Left lung (tissue), 10 donors: ENCODE data around the gene RBM33. TPM values are rescaled to one million over a fixed set of nuclear protein-coding genes. Genes with fewer than 3 reads are reported as not detected.

Experiments used
- ATAC-seq: fragments of 200-7000 bp; cut with Tn5 transposase; one replicate; pipeline ENCODE4 v1.9.1; 2020; ENCODE audit warnings: moderate library complexity
- DNase-seq, 4 donors: peaks; one replicate each; pipeline ENCODE4 v3.0.0-alpha.2; 2013 to 2020
- H3K27ac ChIP-seq, 2 donors: fragments of 200-600 bp; sonication (generic) in 1 of 2; one replicate each; pipeline versions ENCODE4 v1.5.0 to v1.8.0; 2020 to 2021
- H3K27me3 ChIP-seq, 2 donors: fragments of 200-600 bp; sonication (generic) in 1 of 2; one replicate each; pipeline versions ENCODE4 v1.5.0 to v1.8.0; 2020 to 2021
- H3K36me3 ChIP-seq, 2 donors: fragments of 200-600 bp; sonication (generic) in 1 of 2; one replicate each; pipeline versions ENCODE4 v1.5.0 to v1.8.0; 2020 to 2021
- H3K4me1 ChIP-seq, 2 donors: fragments of 200-600 bp; one replicate each; pipeline ENCODE4 v1.8.0; 2021
- H3K4me3 ChIP-seq, 2 donors: fragments of 200-600 bp; sonication (generic) in 1 of 2; one replicate each; pipeline versions ENCODE4 v1.5.0 to v1.8.0; 2020 to 2021; ENCODE audit warnings: mild to moderate bottlenecking in 1 of 2
- H3K9me3 ChIP-seq, 2 donors: fragments of 200-600 bp; sonication (generic) in 1 of 2; one replicate each; pipeline versions ENCODE4 v1.5.0 to v1.8.0; 2020 to 2021
- intact Hi-C, 2 donors: fragments of 100-400 bp; cut with DNase I; formaldehyde crosslinking; loops; one replicate each; pipeline versions ENCODE4 v1.11.2 to v1.14.2; 2022
- polyA plus RNA-seq, 6 donors: library from polyadenylated mRNA; unstranded; fragments of 120-200 nt; gene quantifications; one replicate each; pipeline ENCODE4 v1.2.1, GENCODE V29; 2013; ENCODE audit not compliant: insufficient read length in 6 of 6
- total RNA-seq, 2 donors: library from RNA; stranded (reverse); fragmentation: NEBNext Ultra II Directional; extraction: Animal tissue kit (Norgen Biotek cat#: 25700); gene quantifications; one replicate each; pipeline ENCODE4 v1.2.1, GENCODE V29; 2021
- TF ChIP-seq, protein P1 (sequence below), 2 donors: fragments of 200-600 bp; sonication (generic) in 1 of 2; IDR thresholded peaks; one replicate each; pipeline versions ENCODE4 v1.5.0 to v1.8.0; 2021; ENCODE audit warnings: antibody characterized with exemption in 2 of 2
- donor health status: DM: no; HTN: yes; CAD: no.
- donor health status: DM: no; HTN: no; CAD: no.

RBM33 gene
- total and polyA plus RNA-seq, 8 donors, result 35.2 to 56.4 (median 45.0) TPM

DNA sequence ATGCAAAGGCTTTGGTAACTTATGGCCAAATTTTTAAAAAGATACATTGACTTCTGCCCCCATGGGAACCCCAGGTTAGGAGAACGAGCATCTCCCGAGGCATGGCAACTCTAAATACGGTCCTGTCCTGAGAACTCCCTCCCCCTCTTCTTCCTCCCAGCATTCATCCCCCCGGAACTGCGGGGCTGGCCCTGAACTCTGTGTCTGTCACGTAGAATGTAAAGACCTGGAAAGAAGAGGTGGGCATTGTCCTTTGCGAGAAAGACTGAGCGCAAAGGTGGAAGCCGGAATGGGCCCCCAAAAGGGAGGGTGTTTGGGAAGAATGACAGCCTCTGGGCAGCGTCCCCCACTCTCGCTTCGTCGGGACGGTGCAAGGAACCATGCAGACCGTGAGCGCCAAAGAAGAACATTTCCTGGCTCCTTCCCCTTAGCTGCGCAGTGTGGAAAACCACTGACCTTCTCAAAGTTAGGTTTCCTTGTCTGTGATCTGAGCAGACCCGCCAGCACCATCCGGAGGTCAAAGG is 146.8 kb downstream of the RBM33 start:
- no peaks in the 10 kb centered on the region for H3K36me3 ChIP-seq
- H3K9me3 ChIP-seq, result no peaks in the 10 kb centered on the region
- H3K27ac ChIP-seq, result no peak overlapping the region
- intact Hi-C loops, result loop anchor here in 1 of 2 donors (10.0 kb wide), 1 partner anchor 1024 kb away; no protein-coding TSS in a partner anchor
- DNase-seq (no peak), ATAC-seq (no peak)
- H3K4me1 ChIP-seq, result peaks cover 0 to 9% of the 10 kb centered on the region in 2 donors
- peaks cover 0 to 37% of the 10 kb centered on the region in 2 donors for H3K27me3 ChIP-seq
- TF ChIP-seq, protein P1, sequence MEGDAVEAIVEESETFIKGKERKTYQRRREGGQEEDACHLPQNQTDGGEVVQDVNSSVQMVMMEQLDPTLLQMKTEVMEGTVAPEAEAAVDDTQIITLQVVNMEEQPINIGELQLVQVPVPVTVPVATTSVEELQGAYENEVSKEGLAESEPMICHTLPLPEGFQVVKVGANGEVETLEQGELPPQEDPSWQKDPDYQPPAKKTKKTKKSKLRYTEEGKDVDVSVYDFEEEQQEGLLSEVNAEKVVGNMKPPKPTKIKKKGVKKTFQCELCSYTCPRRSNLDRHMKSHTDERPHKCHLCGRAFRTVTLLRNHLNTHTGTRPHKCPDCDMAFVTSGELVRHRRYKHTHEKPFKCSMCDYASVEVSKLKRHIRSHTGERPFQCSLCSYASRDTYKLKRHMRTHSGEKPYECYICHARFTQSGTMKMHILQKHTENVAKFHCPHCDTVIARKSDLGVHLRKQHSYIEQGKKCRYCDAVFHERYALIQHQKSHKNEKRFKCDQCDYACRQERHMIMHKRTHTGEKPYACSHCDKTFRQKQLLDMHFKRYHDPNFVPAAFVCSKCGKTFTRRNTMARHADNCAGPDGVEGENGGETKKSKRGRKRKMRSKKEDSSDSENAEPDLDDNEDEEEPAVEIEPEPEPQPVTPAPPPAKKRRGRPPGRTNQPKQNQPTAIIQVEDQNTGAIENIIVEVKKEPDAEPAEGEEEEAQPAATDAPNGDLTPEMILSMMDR (IDR thresholded peaks at IDR 0.05), result no peak
- no peak overlapping the region for H3K4me3 ChIP-seq

DNA sequence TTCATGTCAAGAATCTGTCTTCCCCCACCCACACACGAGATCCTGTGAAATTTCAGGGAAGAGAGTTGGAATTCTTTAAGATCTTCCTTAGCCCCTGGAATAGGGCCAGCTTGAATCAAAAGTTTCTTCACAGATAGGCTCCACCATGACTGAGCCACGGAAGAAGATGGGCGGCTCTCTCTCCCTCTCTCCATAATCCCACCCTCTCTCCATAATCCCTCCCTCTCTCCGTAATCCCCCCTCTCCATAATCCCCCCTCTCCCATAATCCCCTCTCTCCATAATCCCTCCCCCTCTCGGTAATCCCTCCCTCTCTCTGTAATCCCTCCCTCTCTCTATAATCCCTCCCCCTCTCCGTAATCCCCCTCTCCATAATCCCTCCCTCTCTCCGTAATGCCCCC is 147.4 kb downstream of the RBM33 start:
- ATAC-seq (no peak), DNase-seq (no peak)
- intact Hi-C loops, result loop anchor here in 1 of 2 donors (10.0 kb wide), 1 partner anchor 1023 kb away; no protein-coding TSS in a partner anchor

DNA sequence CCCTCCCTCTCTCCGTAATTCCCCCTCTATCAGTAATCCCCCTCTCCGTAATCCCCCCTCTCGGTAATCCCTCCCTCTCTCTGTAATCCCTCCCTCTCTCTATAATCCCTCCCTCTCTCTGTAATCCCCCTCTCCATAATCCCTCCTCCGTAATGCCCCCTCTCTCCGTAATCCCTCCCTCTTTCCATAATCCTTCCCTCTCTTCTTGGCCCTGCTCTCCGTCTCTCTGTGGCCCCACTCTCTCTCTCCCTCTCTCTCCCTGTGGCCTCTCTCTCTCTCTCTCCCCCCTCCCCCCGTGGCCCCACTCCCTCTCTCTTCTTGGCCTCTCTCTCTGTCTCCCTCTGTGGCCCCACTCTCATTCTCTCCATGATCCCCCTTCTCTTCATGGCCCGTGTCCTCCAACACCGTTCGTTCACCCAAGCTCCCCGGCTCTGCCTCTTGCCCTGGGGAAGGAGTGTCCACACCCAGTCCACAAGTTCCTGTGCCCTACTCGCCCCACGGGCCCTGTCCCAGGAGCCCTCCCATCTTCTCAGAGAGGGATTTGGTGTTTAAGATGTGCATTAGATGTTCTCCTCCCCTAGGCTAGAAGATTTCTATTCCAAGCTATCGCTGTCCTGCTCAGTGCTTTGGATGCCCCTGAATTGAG is 148.0 kb downstream of the RBM33 start:
- H3K27me3 ChIP-seq, result peaks cover 0 to 37% of the 10 kb centered on the region in 2 donors
- H3K27ac ChIP-seq, result no peak overlapping the region
- DNase-seq, result no peak
- TF ChIP-seq, protein P1 (IDR thresholded peaks at IDR 0.05), result no peak
- peaks cover 0 to 10% of the 10 kb centered on the region in 2 donors for H3K4me1 ChIP-seq
- H3K4me3 ChIP-seq, result no peak overlapping the region
- H3K36me3 ChIP-seq, result no peaks in the 10 kb centered on the region
- no peak for ATAC-seq
- no peaks in the 10 kb centered on the region for H3K9me3 ChIP-seq
- intact Hi-C loops, result loop anchor here in 1 of 2 donors (10.0 kb wide), 1 partner anchor 1022 kb away; no protein-coding TSS in a partner anchor

More for the DNA sequence above, 147.4 kb downstream of the RBM33 start:
- Histone ChIP-seq H3K27me3 (peaks cover 0 to 37% of the 10 kb centered on the region in 2 donors), H3K9me3 (no peaks in the 10 kb centered on the region), H3K27ac (no peak overlapping the region), H3K36me3 (no peaks in the 10 kb centered on the region), H3K4me1 (peaks cover 0 to 11% of the 10 kb centered on the region in 2 donors), H3K4me3 (no peak overlapping the region)
- TF ChIP-seq, protein P1 (IDR thresholded peaks at IDR 0.05), result no peak

DNA sequence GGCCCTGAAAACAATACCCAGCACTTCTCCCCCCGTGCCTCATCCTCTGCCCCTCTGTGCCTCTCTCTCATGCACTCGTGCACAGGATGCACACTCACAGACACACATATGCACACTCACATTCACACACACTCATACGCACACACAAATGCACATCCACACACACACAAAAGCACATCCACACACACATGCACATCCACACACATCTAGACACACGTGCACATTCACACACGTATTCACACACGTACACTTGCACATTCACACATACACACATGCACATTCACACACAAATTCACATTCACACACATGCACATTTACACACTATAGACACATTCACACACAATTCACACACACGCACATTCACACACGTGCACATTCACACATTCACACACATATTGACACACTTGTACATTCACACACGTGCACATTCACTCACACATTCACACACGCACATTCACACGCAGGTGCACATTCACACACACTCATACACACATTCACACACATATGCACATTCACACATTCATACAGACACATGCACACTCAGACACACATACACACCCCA is 148.6 kb downstream of the RBM33 start:
- ATAC-seq (no peak), DNase-seq (no peak)
- H3K4me1 ChIP-seq, result peaks cover 0 to 7% of the 10 kb centered on the region in 2 donors

More for the DNA sequence above, 148.6 kb downstream of the RBM33 start:
- Histone ChIP-seq H3K4me3 (no peak overlapping the region), H3K27me3 (peaks cover 0 to 38% of the 10 kb centered on the region in 2 donors), H3K9me3 (no peaks in the 10 kb centered on the region), H3K27ac (no peak overlapping the region), H3K36me3 (no peaks in the 10 kb centered on the region)
- TF ChIP-seq, protein P1 (IDR thresholded peaks at IDR 0.05), result no peak
- intact Hi-C loops, result loop anchor here in 1 of 2 donors (10.0 kb wide), 1 partner anchor 1022 kb away; no protein-coding TSS in a partner anchor
